ENCODE data around the gene RPS6KC1.
"Not testable (repeated sequence)": the region's sequence is repeated elsewhere in the genome, so short reads cannot be mapped to it uniquely, and the experiment has no call there.

Gene RPS6KC1

GRCh38 chr1:213284626-213285025 lies 233.6 kb downstream of the RPS6KC1 start:
- no peak for DNase-seq
- no peak for ATAC-seq

- DNase-seq (no peak), ATAC-seq (no peak)
These were observed 235.2 kb downstream of the RPS6KC1 start for GRCh38 chr1:213286235-213286634.

GRCh38 chr1:213287987-213288386 lies 236.9 kb downstream of the RPS6KC1 start:
- DNase-seq, result no peak
- no peak for ATAC-seq

GRCh38 chr1:213291526-213291925 lies 240.5 kb downstream of the RPS6KC1 start:
- no peak for ATAC-seq

GRCh38 chr1:213292614-213293013 lies 241.6 kb downstream of the RPS6KC1 start:
- no peak for ATAC-seq
- no peak for DNase-seq

More at GRCh38 chr1:213291526-213291925, 240.5 kb downstream of the RPS6KC1 start:
- no peak for DNase-seq

GRCh38 chr1:213295860-213296259 lies 244.8 kb downstream of the RPS6KC1 start:
- DNase-seq (no peak), ATAC-seq (no peak)

GRCh38 chr1:213296558-213296957 lies 245.5 kb downstream of the RPS6KC1 start:
- DNase-seq, result no peak
- ATAC-seq, result no peak

GRCh38 chr1:213297021-213297420 lies 246.0 kb downstream of the RPS6KC1 start:
- no peak for DNase-seq

GRCh38 chr1:213300433-213300832 lies 249.4 kb downstream of the RPS6KC1 start:
- no peak for DNase-seq
- no peak for ATAC-seq

More at GRCh38 chr1:213297021-213297420, 246.0 kb downstream of the RPS6KC1 start:
- ATAC-seq, result no peak

- ATAC-seq, DNase-seq: not testable (repeated sequence)
These were observed 250.5 kb downstream of the RPS6KC1 start for GRCh38 chr1:213301524-213301923.

GRCh38 chr1:213303286-213303685 lies 252.2 kb downstream of the RPS6KC1 start:
- DNase-seq (no peak), ATAC-seq (no peak)

GRCh38 chr1:213315571-213315970 lies 264.5 kb downstream of the RPS6KC1 start:
- ATAC-seq (no peak), DNase-seq (no peak)

- not testable (repeated sequence) for ATAC-seq, DNase-seq
These were observed 267.4 kb downstream of the RPS6KC1 start for GRCh38 chr1:213318458-213318857.

GRCh38 chr1:213320191-213320870 lies 269.3 kb downstream of the RPS6KC1 start:
- ATAC-seq, result no peak

More at GRCh38 chr1:213320191-213320870, 269.3 kb downstream of the RPS6KC1 start:
- no peak for DNase-seq
